Upper lobe of left lung (tissue), 6 donors: ENCODE measurements around the gene DMD. TPM values are rescaled to one million over a fixed set of nuclear protein-coding genes. Genes with fewer than 3 reads are reported as not detected.
"Not testable (repeated sequence)": the region's sequence is repeated elsewhere in the genome, so short reads cannot be mapped to it uniquely, and the experiment has no call there.

Source experiments
- ATAC-seq, 2 donors: fragments of 200-7000 bp; cut with Tn5 transposase; one replicate each; pipeline ENCODE4 v1.9.1; 2022; ENCODE audit warnings: mild to moderate bottlenecking in 2 of 2, moderate library complexity in 2 of 2; ENCODE audit not compliant: low FRiP score in 2 of 2
- DNase-seq, 2 donors: peaks; one replicate each; pipeline ENCODE4 v3.0.0-alpha.2; 2019 to 2020
- H3K27ac ChIP-seq, 4 donors: fragments of 200-600 bp; sonication (generic); one replicate each; pipeline ENCODE4 v1.5.1; 2016 to 2019
- H3K27me3 ChIP-seq, 4 donors: fragments of 200-600 bp; sonication (generic); one replicate each; pipeline ENCODE4 v1.5.1; 2017 to 2019
- H3K36me3 ChIP-seq, 4 donors: fragments of 200-600 bp; sonication (generic); one replicate each; pipeline ENCODE4 v1.5.1; 2016 to 2019
- H3K4me1 ChIP-seq, 4 donors: fragments of 200-600 bp; sonication (generic); one replicate each; pipeline ENCODE4 v1.5.1; 2018 to 2019
- H3K4me3 ChIP-seq, 4 donors: fragments of 200-600 bp; sonication (generic); one replicate each; pipeline ENCODE4 v1.5.1; 2017 to 2019; ENCODE audit warnings: mild to moderate bottlenecking in 2 of 4, moderate library complexity in 1 of 4
- H3K9me3 ChIP-seq, 4 donors: fragments of 200-600 bp; sonication (generic); one replicate each; pipeline ENCODE4 v1.5.1; 2018 to 2019
- EP300 ChIP-seq, 4 donors: sonication (generic); formaldehyde crosslinking; IDR thresholded peaks; one replicate each; pipeline ENCODE4 v1.5.1; 2017; ENCODE audit warnings: antibody characterized with exemption in 4 of 4, control low read depth in 2 of 4
- POLR2A ChIP-seq, 4 donors: fragments of 450-650 bp; IDR thresholded peaks; one replicate each; pipeline ENCODE4 v1.5.1; 2016 to 2017; ENCODE audit warnings: antibody characterized with exemption in 4 of 4, mild to moderate bottlenecking in 2 of 4
- POLR2AphosphoS5 ChIP-seq, 2 donors: sonication (generic); formaldehyde crosslinking; IDR thresholded peaks; one replicate each; pipeline ENCODE4 v1.5.1; 2017; ENCODE audit warnings: antibody characterized with exemption in 2 of 2
- WGBS, 2 donors: methylation state at CpG; one replicate each; pipeline ENCODE4 v1.1.5; 2017 to 2018; 5-methylcytosine and 5-hydroxymethylcytosine counted together
- total RNA-seq, 6 donors: library from RNA; depleted of rRNA in 4 of 6; stranded (reverse); fragments of >200 nt in 4 of 6; gene quantifications; one replicate each; pipeline versions ENCODE4 v1.1.0 to v1.2.1, GENCODE V29; 2016 to 2021
- TF ChIP-seq, protein P1 (sequence below), 6 experiments: fragments of 450-650 bp in 4 of 6; fragments of 200-600 bp in 2 of 6; sonication (generic) in 2 of 6; IDR thresholded peaks; one replicate each; pipeline ENCODE4 v1.5.1; 2016 to 2019; ENCODE audit warnings: antibody characterized with exemption in 6 of 6
- donor health status: DM: no; HTN: no; CAD: no; lungs with moderate emphysema.
- donor health status: DM: no; HTN: yes; CAD: no; lungs with severe emphysema.

DMD gene
- total RNA-seq, 6 donors from 2014 or later, result 12.5 to 37.0 (median 24.0) TPM

DNA sequence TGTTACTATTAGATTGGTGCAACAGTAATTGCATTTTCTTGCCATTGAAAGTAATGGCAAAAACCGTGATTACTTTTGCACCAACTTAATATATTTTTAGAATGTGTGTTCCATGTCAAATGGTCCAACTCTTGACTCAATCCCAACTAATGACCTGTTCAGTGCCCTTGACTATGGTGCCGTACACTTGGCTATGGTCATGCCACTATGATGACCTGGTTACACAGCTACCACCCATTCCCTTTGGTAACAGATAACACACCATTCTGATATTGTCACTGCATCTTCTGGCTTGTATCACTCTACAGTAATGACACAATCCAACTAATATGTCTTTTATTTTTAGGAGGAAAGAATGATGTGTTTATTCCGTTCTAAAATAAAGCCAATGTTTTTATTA, 469.4 kb downstream of the DMD start:
- Histone ChIP-seq H3K27me3 (no peaks in the 10 kb centered on the region), H3K27ac (no peak overlapping the region), H3K36me3 (no peaks in the 10 kb centered on the region), H3K9me3 (no peaks in the 10 kb centered on the region), H3K4me3 (no peak overlapping the region), H3K4me1 (no peaks in the 10 kb centered on the region)
- DNase-seq (no peak), ATAC-seq (no peak)
- WGBS, 2 donors, result 81 to 87% methylated on average over 3 of the region's 3 CpGs
- TF ChIP-seq, protein P1, sequence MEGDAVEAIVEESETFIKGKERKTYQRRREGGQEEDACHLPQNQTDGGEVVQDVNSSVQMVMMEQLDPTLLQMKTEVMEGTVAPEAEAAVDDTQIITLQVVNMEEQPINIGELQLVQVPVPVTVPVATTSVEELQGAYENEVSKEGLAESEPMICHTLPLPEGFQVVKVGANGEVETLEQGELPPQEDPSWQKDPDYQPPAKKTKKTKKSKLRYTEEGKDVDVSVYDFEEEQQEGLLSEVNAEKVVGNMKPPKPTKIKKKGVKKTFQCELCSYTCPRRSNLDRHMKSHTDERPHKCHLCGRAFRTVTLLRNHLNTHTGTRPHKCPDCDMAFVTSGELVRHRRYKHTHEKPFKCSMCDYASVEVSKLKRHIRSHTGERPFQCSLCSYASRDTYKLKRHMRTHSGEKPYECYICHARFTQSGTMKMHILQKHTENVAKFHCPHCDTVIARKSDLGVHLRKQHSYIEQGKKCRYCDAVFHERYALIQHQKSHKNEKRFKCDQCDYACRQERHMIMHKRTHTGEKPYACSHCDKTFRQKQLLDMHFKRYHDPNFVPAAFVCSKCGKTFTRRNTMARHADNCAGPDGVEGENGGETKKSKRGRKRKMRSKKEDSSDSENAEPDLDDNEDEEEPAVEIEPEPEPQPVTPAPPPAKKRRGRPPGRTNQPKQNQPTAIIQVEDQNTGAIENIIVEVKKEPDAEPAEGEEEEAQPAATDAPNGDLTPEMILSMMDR (IDR thresholded peaks at IDR 0.05), result no peak
- no peak for TF ChIP-seq POLR2A (IDR thresholded peaks at IDR 0.05)
- no peak for TF ChIP-seq EP300 (IDR thresholded peaks at IDR 0.05)
- TF ChIP-seq POLR2AphosphoS5 (IDR thresholded peaks at IDR 0.05), result no peak

DNA sequence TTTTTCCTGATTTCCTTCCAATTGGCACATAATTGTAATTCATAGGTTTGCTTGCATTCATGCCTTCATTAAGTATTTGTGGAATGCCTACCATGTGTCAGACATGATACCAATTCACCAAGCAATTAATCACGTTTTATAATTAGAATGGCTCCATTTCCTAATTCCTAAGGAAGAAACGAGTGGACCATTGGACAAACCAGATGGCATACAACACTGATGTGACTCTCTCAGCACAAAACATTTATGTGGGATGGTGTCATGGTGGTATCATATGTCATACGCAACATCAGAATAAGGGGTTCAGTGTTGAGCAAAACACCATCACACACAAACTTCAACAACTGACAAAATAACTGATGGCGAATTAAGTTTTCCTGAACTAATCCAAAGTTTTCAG, 502.8 kb downstream of the DMD start:
- H3K4me3 ChIP-seq, result no peak overlapping the region
- 66 to 71% methylated on average over 4 of the region's 4 CpGs for WGBS, 2 donors
- H3K27ac ChIP-seq, result no peak overlapping the region
- no peaks in the 10 kb centered on the region for H3K4me1 ChIP-seq
- ATAC-seq (no peak), DNase-seq (no peak)
- H3K27me3 ChIP-seq, result no peaks in the 10 kb centered on the region
- no peaks in the 10 kb centered on the region for H3K36me3 ChIP-seq
- no peaks in the 10 kb centered on the region for H3K9me3 ChIP-seq
- TF ChIP-seq EP300 (IDR thresholded peaks at IDR 0.05), result no peak
- TF ChIP-seq, protein P1 (IDR thresholded peaks at IDR 0.05), result no peak
- TF ChIP-seq POLR2A (IDR thresholded peaks at IDR 0.05), result no peak
- no peak for TF ChIP-seq POLR2AphosphoS5 (IDR thresholded peaks at IDR 0.05)

DNA sequence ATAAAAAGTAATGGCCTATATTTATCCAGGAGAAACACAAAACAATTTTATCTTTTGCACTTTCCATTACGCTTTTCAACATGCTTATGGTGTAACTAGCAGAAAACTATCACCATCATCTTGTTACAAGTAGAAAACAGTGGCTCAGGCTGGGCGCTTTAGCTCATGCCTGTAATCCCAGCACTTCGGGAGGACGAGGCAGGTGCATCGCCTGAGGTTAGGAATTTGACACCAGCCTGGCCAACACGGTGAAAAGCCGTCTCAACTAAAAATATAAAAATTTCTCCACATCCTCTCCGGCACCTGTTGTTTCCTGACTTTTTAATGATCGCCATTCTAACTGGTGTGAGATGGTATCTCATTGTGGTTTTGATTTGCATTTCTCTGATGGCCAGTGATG, 506.0 kb downstream of the DMD start:
- DNase-seq, H3K4me3 ChIP-seq, H3K9me3 ChIP-seq, H3K27me3 ChIP-seq, H3K27ac ChIP-seq, H3K36me3 ChIP-seq, H3K4me1 ChIP-seq, ATAC-seq: not testable (repeated sequence)
- WGBS, 2 donors, result 81 to 85% methylated on average over 9 of the region's 9 CpGs

DNA sequence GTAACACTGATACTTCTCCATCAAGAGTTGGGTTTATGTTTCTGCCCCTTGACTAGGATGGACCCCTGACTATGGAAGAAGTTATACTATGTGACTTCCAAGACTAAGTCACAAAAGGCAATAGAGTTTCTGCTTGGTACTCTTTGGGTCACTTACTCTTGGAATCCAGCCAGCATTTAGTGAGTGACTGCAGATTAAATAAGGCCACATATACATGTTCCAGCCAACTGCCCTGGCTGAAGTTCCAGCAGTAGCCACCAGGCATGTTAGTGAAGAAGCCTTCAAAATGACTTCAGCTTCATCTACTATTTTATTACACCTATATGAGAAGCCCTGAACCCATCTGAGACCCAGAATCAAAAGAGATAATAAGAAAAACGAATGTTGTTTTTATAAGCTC, 524.0 kb downstream of the DMD start:
- Histone ChIP-seq H3K27ac (no peak overlapping the region), H3K4me1 (no peaks in the 10 kb centered on the region), H3K36me3 (no peaks in the 10 kb centered on the region), H3K9me3 (no peaks in the 10 kb centered on the region), H3K4me3 (no peak overlapping the region), H3K27me3 (no peaks in the 10 kb centered on the region)
- DNase-seq (no peak), ATAC-seq (no peak)
- no peak for TF ChIP-seq POLR2A (IDR thresholded peaks at IDR 0.05)
- 48 to 79% methylated on average over 1 of the region's 1 CpG for WGBS, 2 donors

DNA sequence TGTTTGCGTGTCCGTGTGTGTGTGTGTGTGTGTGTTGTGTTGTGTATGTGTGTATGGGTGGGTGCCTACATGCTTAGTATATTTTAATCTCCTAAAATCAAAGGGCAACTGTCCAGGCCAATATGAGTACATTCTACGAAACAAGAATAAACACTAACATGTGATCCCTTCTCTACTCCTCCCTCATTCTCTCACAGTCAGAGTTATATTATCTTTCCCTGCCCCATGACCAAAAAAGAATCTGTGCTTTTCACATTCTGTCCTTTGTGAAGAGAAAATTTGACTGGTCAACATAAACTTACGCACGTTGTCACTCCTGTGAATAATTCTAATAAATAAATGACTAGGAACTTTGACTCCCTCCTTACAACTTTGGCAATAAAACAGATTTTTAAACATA, 532.9 kb downstream of the DMD start:
- H3K36me3 ChIP-seq, result no peaks in the 10 kb centered on the region
- no peak for TF ChIP-seq POLR2AphosphoS5 (IDR thresholded peaks at IDR 0.05)
- TF ChIP-seq POLR2A (IDR thresholded peaks at IDR 0.05), result no peak
- TF ChIP-seq EP300 (IDR thresholded peaks at IDR 0.05), result no peak
- TF ChIP-seq, protein P1 (IDR thresholded peaks at IDR 0.05), result no peak
- no peaks in the 10 kb centered on the region for H3K27me3 ChIP-seq
- H3K4me3 ChIP-seq, result no peak overlapping the region
- H3K9me3 ChIP-seq, result no peaks in the 10 kb centered on the region
- H3K27ac ChIP-seq, result no peak overlapping the region
- ATAC-seq (no peak), DNase-seq (no peak)
- H3K4me1 ChIP-seq, result no peaks in the 10 kb centered on the region
- WGBS, 2 donors, result 77 to 83% methylated on average over 5 of the region's 5 CpGs

DNA sequence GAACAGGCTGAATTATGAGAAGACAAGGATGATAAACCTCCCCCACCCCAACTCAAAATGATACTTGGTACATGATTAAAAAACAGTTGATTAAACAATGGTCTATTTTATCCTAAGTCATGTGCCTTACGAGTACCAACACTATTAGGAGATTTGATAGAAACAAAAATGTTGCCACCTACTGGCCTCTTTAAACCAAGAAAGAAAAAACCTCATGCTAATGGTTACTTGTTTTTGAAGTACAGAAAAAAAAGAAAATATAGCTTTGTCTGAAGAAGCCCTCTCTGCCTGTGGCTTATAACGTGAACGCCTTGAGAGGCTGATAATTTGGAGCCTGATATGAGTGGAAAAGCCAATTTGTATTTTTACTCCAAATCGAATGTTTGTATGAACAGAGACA, 538.2 kb downstream of the DMD start:
- Histone ChIP-seq H3K4me3 (no peak overlapping the region), H3K4me1 (no peaks in the 10 kb centered on the region), H3K27me3 (no peaks in the 10 kb centered on the region), H3K27ac (no peak overlapping the region), H3K36me3 (no peaks in the 10 kb centered on the region), H3K9me3 (no peaks in the 10 kb centered on the region)
- no peak for ATAC-seq
- WGBS, 2 donors, result 18 to 28% methylated on average over 4 of the region's 4 CpGs
- DNase-seq, result no peak
- TF ChIP-seq, protein P1 (IDR thresholded peaks at IDR 0.05), result peak in 2 of 6 experiments; percentile 7 to 16
- TF ChIP-seq EP300 (IDR thresholded peaks at IDR 0.05), result no peak
